ENCODE data around the gene DNMT3B. TPM values are rescaled to one million over a fixed set of nuclear protein-coding genes. Genes with fewer than 3 reads are reported as not detected.

DNMT3B gene
- total RNA-seq, 1 experiment from 2014 or later, result 682 TPM

DNA sequence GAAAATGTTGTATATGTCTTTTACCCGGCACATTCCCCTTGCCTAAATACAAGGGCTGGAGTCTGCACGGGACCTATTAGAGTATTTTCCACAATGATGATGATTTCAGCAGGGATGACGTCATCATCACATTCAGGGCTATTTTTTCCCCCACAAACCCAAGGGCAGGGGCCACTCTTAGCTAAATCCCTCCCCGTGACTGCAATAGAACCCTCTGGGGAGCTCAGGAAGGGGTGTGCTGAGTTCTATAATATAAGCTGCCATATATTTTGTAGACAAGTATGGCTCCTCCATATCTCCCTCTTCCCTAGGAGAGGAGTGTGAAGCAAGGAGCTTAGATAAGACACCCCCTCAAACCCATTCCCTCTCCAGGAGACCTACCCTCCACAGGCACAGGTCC, 46.3 kb downstream of the DNMT3B start:
- ChIA-PET CTCF (interaction anchor here (0.8 kb wide), 1 partner anchor 18 kb away, joined by 5 read pairs; no protein-coding TSS in a partner anchor), POLR2A (no interaction called here)
- H3K4me1 Mint-ChIP-seq, result peaks cover 63% of the 10 kb centered on the region
- H3K27me3 Mint-ChIP-seq (ENCODE audit: low read depth), result no peaks in the 10 kb centered on the region
- no peak overlapping the region for H3K4me3 Mint-ChIP-seq
- no peak for DNase-seq (ENCODE audit: low spot score)
- peak overlapping the region; percentile 95 for H3K27ac Mint-ChIP-seq
- H3K36me3 Mint-ChIP-seq, result peaks cover 69% of the 10 kb centered on the region
- no peak for ATAC-seq
- no peaks in the 10 kb centered on the region for H3K9me3 Mint-ChIP-seq
- TF ChIP-seq RELA (CRISPR knock-in tag; IDR thresholded peaks at IDR 0.05; ENCODE audit: borderline replicate concordance) (no peak), NR1H2 (CRISPR knock-in tag; IDR thresholded peaks at IDR 0.05) (no peak), SP1 (CRISPR knock-in tag; conservative IDR thresholded peaks at IDR 0.05) (no peak), TEAD1 (CRISPR knock-in tag; IDR thresholded peaks at IDR 0.05) (no peak), RORB (CRISPR knock-in tag; IDR thresholded peaks at IDR 0.05) (no peak), ZSCAN18 (CRISPR knock-in tag; IDR thresholded peaks at IDR 0.05) (no peak), E2F5 (CRISPR knock-in tag; IDR thresholded peaks at IDR 0.05) (no peak), CBFB (CRISPR knock-in tag; IDR thresholded peaks at IDR 0.05; ENCODE audit: low read depth) (no peak), TP53 (CRISPR knock-in tag; IDR thresholded peaks at IDR 0.05) (no peak), EMX1 (CRISPR knock-in tag; IDR thresholded peaks at IDR 0.05) (no peak), ZNF219 (CRISPR knock-in tag; IDR thresholded peaks at IDR 0.05; ENCODE audit: borderline replicate concordance) (no peak), ELF4 (CRISPR knock-in tag; IDR thresholded peaks at IDR 0.05; ENCODE audit: low read depth) (no peak), NFYB (CRISPR knock-in tag; conservative IDR thresholded peaks at IDR 0.05; ENCODE audit: low read depth) (no peak)
- TF ChIP-seq, protein P1, sequence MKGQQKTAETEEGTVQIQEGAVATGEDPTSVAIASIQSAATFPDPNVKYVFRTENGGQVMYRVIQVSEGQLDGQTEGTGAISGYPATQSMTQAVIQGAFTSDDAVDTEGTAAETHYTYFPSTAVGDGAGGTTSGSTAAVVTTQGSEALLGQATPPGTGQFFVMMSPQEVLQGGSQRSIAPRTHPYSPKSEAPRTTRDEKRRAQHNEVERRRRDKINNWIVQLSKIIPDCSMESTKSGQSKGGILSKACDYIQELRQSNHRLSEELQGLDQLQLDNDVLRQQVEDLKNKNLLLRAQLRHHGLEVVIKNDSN (CRISPR knock-in tag; IDR thresholded peaks at IDR 0.05), result no peak

GRCh38 chr20:32809907-32810306, 47.7 kb downstream of the DNMT3B start:
- Mint-ChIP-seq H3K9me3 (no peaks in the 10 kb centered on the region), H3K4me3 (no peak overlapping the region), H3K36me3 (peaks cover 55% of the 10 kb centered on the region), H3K27ac (peak overlapping the region; percentile 73), H3K27me3 (ENCODE audit: low read depth) (no peaks in the 10 kb centered on the region), H3K4me1 (peaks cover 49% of the 10 kb centered on the region)
- TF ChIP-seq ZNF416 (CRISPR knock-in tag; IDR thresholded peaks at IDR 0.05) (no peak), NFATC4 (CRISPR knock-in tag; IDR thresholded peaks at IDR 0.05) (0 out of 2 replicates have a peak, but pooled peaks have one; percentile 25)
- TF ChIP-seq, protein P2, sequence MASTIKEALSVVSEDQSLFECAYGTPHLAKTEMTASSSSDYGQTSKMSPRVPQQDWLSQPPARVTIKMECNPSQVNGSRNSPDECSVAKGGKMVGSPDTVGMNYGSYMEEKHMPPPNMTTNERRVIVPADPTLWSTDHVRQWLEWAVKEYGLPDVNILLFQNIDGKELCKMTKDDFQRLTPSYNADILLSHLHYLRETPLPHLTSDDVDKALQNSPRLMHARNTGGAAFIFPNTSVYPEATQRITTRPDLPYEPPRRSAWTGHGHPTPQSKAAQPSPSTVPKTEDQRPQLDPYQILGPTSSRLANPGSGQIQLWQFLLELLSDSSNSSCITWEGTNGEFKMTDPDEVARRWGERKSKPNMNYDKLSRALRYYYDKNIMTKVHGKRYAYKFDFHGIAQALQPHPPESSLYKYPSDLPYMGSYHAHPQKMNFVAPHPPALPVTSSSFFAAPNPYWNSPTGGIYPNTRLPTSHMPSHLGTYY (CRISPR knock-in tag; IDR thresholded peaks at IDR 0.05), result 0 out of 2 replicates have a peak, but pooled peaks have one; percentile 54
- TF ChIP-seq, protein P3, sequence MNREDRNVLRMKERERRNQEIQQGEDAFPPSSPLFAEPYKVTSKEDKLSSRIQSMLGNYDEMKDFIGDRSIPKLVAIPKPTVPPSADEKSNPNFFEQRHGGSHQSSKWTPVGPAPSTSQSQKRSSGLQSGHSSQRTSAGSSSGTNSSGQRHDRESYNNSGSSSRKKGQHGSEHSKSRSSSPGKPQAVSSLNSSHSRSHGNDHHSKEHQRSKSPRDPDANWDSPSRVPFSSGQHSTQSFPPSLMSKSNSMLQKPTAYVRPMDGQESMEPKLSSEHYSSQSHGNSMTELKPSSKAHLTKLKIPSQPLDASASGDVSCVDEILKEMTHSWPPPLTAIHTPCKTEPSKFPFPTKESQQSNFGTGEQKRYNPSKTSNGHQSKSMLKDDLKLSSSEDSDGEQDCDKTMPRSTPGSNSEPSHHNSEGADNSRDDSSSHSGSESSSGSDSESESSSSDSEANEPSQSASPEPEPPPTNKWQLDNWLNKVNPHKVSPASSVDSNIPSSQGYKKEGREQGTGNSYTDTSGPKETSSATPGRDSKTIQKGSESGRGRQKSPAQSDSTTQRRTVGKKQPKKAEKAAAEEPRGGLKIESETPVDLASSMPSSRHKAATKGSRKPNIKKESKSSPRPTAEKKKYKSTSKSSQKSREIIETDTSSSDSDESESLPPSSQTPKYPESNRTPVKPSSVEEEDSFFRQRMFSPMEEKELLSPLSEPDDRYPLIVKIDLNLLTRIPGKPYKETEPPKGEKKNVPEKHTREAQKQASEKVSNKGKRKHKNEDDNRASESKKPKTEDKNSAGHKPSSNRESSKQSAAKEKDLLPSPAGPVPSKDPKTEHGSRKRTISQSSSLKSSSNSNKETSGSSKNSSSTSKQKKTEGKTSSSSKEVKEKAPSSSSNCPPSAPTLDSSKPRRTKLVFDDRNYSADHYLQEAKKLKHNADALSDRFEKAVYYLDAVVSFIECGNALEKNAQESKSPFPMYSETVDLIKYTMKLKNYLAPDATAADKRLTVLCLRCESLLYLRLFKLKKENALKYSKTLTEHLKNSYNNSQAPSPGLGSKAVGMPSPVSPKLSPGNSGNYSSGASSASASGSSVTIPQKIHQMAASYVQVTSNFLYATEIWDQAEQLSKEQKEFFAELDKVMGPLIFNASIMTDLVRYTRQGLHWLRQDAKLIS (CRISPR knock-in tag; IDR thresholded peaks at IDR 0.05; ENCODE audit: borderline replicate concordance), result no peak
- TF ChIP-seq, protein P4, sequence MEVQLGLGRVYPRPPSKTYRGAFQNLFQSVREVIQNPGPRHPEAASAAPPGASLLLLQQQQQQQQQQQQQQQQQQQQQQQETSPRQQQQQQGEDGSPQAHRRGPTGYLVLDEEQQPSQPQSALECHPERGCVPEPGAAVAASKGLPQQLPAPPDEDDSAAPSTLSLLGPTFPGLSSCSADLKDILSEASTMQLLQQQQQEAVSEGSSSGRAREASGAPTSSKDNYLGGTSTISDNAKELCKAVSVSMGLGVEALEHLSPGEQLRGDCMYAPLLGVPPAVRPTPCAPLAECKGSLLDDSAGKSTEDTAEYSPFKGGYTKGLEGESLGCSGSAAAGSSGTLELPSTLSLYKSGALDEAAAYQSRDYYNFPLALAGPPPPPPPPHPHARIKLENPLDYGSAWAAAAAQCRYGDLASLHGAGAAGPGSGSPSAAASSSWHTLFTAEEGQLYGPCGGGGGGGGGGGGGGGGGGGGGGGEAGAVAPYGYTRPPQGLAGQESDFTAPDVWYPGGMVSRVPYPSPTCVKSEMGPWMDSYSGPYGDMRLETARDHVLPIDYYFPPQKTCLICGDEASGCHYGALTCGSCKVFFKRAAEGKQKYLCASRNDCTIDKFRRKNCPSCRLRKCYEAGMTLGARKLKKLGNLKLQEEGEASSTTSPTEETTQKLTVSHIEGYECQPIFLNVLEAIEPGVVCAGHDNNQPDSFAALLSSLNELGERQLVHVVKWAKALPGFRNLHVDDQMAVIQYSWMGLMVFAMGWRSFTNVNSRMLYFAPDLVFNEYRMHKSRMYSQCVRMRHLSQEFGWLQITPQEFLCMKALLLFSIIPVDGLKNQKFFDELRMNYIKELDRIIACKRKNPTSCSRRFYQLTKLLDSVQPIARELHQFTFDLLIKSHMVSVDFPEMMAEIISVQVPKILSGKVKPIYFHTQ (CRISPR knock-in tag; IDR thresholded peaks at IDR 0.05), result 0 out of 2 replicates have a peak, but pooled peaks have one; percentile 18
- TF ChIP-seq, protein P5, sequence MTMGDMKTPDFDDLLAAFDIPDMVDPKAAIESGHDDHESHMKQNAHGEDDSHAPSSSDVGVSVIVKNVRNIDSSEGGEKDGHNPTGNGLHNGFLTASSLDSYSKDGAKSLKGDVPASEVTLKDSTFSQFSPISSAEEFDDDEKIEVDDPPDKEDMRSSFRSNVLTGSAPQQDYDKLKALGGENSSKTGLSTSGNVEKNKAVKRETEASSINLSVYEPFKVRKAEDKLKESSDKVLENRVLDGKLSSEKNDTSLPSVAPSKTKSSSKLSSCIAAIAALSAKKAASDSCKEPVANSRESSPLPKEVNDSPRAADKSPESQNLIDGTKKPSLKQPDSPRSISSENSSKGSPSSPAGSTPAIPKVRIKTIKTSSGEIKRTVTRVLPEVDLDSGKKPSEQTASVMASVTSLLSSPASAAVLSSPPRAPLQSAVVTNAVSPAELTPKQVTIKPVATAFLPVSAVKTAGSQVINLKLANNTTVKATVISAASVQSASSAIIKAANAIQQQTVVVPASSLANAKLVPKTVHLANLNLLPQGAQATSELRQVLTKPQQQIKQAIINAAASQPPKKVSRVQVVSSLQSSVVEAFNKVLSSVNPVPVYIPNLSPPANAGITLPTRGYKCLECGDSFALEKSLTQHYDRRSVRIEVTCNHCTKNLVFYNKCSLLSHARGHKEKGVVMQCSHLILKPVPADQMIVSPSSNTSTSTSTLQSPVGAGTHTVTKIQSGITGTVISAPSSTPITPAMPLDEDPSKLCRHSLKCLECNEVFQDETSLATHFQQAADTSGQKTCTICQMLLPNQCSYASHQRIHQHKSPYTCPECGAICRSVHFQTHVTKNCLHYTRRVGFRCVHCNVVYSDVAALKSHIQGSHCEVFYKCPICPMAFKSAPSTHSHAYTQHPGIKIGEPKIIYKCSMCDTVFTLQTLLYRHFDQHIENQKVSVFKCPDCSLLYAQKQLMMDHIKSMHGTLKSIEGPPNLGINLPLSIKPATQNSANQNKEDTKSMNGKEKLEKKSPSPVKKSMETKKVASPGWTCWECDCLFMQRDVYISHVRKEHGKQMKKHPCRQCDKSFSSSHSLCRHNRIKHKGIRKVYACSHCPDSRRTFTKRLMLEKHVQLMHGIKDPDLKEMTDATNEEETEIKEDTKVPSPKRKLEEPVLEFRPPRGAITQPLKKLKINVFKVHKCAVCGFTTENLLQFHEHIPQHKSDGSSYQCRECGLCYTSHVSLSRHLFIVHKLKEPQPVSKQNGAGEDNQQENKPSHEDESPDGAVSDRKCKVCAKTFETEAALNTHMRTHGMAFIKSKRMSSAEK (CRISPR knock-in tag; IDR thresholded peaks at IDR 0.05; ENCODE audit: borderline replicate concordance), result 0 out of 2 replicates have a peak, but pooled peaks have one; percentile 12
- CTCF ChIA-PET, result interaction anchor here (1.3 kb wide), 1 partner anchor 31 kb away, joined by 3 read pairs; no protein-coding TSS in a partner anchor
- POLR2A ChIA-PET, result interaction anchor here (0.7 kb wide), 1 partner anchor 55 kb away, joined by 3 read pairs; no protein-coding TSS in a partner anchor
- ATAC-seq, result no peak
- no peak for DNase-seq (ENCODE audit: low spot score)

Measured in WTC11 (cell line).